SK-N-SH (cell line): ENCODE data around the gene BNC2.

ENCODE experiments used
- EP300 ChIP-seq, 2 experiments: IDR thresholded peaks; 2 replicates each; pipeline versions ENCODE4 v1.4.0 to v1.6.1; 2012; ENCODE audit warnings: borderline replicate concordance in 1 of 2, low read depth in 1 of 2, low read length in 1 of 2
- EZH2phosphoT487 ChIP-seq: fragments of 200-600 bp; sonication (generic); IDR thresholded peaks from 2 replicates; pipeline ENCODE4 v1.6.1; 2017; ENCODE audit warnings: low read depth, mixed run types, mild to moderate bottlenecking, antibody characterized with exemption, moderate library complexity, borderline replicate concordance
- TF ChIP-seq, protein P1 (sequence below): fragments of 200-600 bp; sonication (generic); IDR thresholded peaks from 2 replicates; pipeline ENCODE4 v1.6.1; 2017; ENCODE audit warnings: antibody characterized with exemption, mild to moderate bottlenecking, moderate library complexity
- TF ChIP-seq, protein P2 (sequence below): fragments of 150-350 bp; IDR thresholded peaks from 2 replicates; pipeline ENCODE4 v1.6.1; 2017; ENCODE audit warnings: antibody characterized with exemption, low read length, low read depth, borderline replicate concordance

DNA sequence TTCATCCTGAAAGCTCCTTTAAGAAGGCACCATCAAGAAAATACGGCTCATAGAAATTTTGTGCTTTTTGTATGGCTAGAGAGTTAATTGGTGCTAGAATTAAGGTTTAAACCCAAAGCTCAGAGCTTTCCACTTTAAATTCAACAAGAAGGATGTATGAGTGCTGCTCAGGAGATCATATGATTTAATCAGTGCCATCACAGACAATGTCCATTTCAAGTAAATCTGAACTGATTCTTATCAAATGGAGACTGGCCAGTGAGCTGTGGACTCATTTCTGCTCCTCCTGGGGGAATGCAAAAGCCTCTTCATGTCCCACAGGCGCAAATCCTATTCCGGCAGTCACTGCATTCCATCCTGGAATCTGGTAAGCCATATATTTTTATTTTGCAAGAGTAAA, 327.2 kb downstream of the BNC2 start:
- TF ChIP-seq, protein P1, sequence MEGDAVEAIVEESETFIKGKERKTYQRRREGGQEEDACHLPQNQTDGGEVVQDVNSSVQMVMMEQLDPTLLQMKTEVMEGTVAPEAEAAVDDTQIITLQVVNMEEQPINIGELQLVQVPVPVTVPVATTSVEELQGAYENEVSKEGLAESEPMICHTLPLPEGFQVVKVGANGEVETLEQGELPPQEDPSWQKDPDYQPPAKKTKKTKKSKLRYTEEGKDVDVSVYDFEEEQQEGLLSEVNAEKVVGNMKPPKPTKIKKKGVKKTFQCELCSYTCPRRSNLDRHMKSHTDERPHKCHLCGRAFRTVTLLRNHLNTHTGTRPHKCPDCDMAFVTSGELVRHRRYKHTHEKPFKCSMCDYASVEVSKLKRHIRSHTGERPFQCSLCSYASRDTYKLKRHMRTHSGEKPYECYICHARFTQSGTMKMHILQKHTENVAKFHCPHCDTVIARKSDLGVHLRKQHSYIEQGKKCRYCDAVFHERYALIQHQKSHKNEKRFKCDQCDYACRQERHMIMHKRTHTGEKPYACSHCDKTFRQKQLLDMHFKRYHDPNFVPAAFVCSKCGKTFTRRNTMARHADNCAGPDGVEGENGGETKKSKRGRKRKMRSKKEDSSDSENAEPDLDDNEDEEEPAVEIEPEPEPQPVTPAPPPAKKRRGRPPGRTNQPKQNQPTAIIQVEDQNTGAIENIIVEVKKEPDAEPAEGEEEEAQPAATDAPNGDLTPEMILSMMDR, result no peak
- TF ChIP-seq, protein P2, sequence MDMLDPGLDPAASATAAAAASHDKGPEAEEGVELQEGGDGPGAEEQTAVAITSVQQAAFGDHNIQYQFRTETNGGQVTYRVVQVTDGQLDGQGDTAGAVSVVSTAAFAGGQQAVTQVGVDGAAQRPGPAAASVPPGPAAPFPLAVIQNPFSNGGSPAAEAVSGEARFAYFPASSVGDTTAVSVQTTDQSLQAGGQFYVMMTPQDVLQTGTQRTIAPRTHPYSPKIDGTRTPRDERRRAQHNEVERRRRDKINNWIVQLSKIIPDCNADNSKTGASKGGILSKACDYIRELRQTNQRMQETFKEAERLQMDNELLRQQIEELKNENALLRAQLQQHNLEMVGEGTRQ, result no peak
- TF ChIP-seq EZH2phosphoT487 (no peak), EP300 (IDR thresholded peaks at IDR 0.05; ENCODE audit: borderline replicate concordance in 1 of 2, low read depth in 1 of 2, low read length in 1 of 2) (no peak)
